ENCODE measurements around the gene TNIK. TPM values are rescaled to one million over a fixed set of nuclear protein-coding genes. Genes with fewer than 3 reads are reported as not detected.
A peak's percentile ranks its signal among the peaks of the same experiment; 100 is the strongest.

The TNIK gene
- total and polyA plus RNA-seq, 10 of the 15 experiments (the other 5 are each of a cell fraction or from before 2014, with no cell fraction given): 13.9 to 74.3 (median 48.2) TPM

DNA sequence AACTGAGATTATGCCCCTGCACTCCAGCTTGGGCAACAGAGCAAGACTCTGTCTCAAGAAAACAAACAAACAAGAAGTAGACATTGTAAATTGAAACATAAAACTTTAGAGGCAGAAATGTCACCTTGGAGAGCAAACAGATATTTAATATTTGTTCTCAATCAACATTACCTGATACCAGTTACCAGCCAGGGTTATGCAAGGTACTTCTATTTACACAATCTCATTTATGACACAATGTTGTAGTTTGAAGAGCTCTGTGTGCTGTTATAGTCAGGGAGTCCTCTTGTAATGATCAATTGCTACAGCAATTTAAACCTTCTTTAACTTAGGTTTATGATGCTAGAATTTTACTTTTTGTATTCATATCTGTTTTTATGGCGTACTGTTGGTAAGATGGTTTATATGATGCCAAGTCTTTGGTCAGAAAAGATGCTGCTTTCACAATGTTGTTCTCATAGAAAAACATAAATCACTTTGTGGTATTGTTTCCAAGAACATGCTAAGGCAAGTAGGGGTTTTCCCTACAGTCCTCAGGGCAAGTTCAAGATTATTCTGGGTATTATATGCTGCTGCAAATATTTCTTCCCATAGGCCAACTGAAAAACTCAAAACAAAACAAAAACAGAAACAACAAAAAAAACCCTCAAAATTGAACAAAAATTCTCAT lies 173.5 kb downstream of the TNIK start (continued):
- TF ChIP-seq, protein P1, sequence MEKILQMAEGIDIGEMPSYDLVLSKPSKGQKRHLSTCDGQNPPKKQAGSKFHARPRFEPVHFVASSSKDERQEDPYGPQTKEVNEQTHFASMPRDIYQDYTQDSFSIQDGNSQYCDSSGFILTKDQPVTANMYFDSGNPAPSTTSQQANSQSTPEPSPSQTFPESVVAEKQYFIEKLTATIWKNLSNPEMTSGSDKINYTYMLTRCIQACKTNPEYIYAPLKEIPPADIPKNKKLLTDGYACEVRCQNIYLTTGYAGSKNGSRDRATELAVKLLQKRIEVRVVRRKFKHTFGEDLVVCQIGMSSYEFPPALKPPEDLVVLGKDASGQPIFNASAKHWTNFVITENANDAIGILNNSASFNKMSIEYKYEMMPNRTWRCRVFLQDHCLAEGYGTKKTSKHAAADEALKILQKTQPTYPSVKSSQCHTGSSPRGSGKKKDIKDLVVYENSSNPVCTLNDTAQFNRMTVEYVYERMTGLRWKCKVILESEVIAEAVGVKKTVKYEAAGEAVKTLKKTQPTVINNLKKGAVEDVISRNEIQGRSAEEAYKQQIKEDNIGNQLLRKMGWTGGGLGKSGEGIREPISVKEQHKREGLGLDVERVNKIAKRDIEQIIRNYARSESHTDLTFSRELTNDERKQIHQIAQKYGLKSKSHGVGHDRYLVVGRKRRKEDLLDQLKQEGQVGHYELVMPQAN (conservative IDR thresholded peaks at IDR 0.05): no peak
- TF ChIP-seq ZSCAN29 (IDR thresholded peaks at IDR 0.05) (no peak), SREBF1 (IDR thresholded peaks at IDR 0.05; ENCODE audit: low read length) (no peak), ZZZ3 (IDR thresholded peaks at IDR 0.05; ENCODE audit: control insufficient read depth, insufficient read length, low read depth) (no peak), SMC3 (IDR thresholded peaks at IDR 0.05; ENCODE audit: borderline replicate concordance, low read length) (no peak)
- TF ChIP-seq, protein P2, sequence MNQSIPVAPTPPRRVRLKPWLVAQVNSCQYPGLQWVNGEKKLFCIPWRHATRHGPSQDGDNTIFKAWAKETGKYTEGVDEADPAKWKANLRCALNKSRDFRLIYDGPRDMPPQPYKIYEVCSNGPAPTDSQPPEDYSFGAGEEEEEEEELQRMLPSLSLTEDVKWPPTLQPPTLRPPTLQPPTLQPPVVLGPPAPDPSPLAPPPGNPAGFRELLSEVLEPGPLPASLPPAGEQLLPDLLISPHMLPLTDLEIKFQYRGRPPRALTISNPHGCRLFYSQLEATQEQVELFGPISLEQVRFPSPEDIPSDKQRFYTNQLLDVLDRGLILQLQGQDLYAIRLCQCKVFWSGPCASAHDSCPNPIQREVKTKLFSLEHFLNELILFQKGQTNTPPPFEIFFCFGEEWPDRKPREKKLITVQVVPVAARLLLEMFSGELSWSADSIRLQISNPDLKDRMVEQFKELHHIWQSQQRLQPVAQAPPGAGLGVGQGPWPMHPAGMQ (IDR thresholded peaks at IDR 0.05; ENCODE audit: borderline replicate concordance): no peak
- TF ChIP-seq, protein P3, sequence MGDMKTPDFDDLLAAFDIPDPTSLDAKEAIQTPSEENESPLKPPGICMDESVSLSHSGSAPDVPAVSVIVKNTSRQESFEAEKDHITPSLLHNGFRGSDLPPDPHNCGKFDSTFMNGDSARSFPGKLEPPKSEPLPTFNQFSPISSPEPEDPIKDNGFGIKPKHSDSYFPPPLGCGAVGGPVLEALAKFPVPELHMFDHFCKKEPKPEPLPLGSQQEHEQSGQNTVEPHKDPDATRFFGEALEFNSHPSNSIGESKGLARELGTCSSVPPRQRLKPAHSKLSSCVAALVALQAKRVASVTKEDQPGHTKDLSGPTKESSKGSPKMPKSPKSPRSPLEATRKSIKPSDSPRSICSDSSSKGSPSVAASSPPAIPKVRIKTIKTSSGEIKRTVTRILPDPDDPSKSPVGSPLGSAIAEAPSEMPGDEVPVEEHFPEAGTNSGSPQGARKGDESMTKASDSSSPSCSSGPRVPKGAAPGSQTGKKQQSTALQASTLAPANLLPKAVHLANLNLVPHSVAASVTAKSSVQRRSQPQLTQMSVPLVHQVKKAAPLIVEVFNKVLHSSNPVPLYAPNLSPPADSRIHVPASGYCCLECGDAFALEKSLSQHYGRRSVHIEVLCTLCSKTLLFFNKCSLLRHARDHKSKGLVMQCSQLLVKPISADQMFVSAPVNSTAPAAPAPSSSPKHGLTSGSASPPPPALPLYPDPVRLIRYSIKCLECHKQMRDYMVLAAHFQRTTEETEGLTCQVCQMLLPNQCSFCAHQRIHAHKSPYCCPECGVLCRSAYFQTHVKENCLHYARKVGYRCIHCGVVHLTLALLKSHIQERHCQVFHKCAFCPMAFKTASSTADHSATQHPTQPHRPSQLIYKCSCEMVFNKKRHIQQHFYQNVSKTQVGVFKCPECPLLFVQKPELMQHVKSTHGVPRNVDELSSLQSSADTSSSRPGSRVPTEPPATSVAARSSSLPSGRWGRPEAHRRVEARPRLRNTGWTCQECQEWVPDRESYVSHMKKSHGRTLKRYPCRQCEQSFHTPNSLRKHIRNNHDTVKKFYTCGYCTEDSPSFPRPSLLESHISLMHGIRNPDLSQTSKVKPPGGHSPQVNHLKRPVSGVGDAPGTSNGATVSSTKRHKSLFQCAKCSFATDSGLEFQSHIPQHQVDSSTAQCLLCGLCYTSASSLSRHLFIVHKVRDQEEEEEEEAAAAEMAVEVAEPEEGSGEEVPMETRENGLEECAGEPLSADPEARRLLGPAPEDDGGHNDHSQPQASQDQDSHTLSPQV (IDR thresholded peaks at IDR 0.05): peak; percentile 74

Data from GM12878 (cell line).